ENCODE measurements around the gene EHHADH. TPM values are rescaled to one million over a fixed set of nuclear protein-coding genes. Genes with fewer than 3 reads are reported as not detected.

EHHADH gene
- total RNA-seq, 1 donor from 2014 or later = 323 TPM

DNA sequence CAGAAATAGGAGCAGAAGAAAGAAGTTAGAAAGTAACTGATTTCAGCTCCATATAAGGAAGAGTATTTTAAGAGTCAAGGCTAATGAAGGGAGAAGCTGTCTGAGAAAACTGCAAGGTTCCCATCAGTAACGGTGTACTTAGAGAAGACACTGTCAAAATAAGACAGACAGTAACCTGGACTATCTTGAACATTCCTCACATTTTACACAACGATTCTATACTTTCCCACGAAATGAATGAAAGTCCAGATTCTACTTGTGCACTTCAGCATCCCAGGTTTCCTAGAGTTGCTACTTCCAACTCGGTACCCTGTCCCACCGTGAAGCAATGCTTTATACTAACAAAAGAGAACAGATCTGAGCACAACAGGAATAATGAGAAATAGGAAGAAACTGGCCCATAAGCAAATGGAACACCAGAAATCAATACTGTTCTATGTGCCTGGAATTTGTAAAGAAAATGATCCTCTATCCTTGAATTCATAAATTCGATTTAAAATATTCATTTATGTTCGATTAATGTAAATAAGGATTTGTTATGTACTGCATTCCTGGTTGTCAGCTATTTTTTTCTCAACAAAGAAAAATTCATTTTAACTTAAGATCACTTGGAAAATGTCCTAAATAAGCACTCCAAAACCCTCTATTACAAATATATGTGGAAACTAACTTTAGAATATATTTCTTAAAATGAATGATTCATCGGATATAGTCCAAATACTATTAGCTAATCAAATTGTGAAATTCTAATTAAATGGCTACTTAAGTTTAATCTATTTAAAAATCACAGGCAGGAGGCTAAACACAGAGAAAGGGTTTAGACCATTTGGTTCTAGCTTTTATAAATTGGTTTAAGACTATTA, 102.5 kb downstream of the EHHADH start:
- ATAC-seq = no peak
- DNase-seq (ENCODE audit: low spot score) = no peak

DNA sequence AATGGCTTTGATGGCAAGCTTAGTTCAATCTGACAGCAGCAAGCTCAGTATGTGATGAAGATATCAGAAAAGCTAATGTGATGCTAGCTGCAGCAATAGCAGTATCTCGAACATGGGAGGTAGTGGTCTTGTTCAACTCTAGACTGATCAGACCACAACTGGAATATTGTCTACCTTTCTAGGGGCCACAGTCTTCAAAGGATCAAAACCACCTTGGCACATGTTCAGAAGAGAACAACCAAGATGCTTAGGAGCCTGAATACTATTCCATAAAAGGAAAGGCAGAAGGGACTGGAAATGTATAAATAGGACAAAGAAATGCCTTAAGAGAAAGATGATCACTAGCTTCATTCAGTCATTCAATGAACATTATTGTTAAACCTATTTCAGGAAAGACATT, 103.3 kb downstream of the EHHADH start:
- no peak for DNase-seq (ENCODE audit: low spot score)
- no peak for ATAC-seq

DNA sequence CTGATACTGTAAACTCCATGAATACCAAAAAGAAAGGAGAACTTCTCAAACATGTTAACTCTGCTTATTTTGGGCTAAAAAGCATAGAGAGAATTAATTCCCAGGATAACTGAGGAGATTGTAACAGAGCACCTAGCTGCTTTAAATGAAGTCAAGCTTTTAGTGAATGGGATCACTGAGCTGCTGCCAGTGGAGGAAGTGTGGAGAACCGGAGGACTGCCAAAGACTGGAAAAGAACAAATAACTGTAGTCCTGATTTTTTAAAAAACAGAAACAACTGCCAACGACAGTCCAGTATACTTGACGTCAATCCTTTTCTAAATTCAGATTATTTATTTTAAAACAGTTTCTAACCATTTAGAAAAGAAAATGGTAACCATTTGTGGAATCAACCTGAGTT, 104.3 kb downstream of the EHHADH start:
- ATAC-seq = no peak
- DNase-seq (ENCODE audit: low spot score) = no peak

DNA sequence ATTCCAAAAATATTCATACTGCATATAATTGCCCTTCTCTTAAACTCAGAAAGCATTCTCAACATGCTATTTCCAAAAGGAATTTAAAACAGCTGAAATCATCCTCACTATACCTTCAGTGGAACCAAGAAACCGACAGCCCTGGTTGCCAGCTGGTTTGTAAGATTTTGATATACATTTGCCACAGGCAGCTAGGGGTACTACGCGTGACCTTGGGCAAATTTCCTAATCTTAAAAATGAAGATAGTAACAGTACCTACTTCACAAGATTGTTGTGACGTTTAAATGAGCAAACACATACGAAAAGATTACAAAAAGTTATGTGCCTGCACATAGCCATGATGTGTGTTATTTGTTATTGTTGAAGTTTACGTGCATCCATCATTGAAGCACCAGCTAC, 108.3 kb downstream of the EHHADH start:
- DNase-seq (ENCODE audit: low spot score) = no peak
- no peak for ATAC-seq

DNA sequence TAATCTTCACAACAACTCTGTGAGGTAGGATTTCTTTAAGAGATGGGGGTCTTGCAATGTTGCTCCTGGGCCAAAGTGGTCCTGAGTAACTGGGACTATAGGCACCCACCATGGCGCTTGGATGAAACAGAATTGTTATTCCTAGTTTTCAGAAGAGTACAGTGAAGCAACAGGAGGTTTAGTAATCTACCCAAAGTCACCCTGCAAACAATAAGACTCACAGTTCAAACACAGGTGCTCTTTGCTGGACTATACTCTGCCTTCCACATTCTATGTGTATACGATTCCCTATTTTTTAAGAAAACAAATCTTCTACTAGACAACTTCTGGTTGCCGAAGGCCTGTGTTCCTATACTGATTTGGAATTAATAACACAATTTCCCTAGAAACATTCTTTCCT, 109.1 kb downstream of the EHHADH start:
- DNase-seq (ENCODE audit: low spot score) (no peak), ATAC-seq (no peak)

Other genes with a start within 250 kb of the EHHADH start
- gene C3orf70, start 101.0 kb downstream of the EHHADH start, total RNA-seq = 0.28 TPM
- gene MAP3K13, start 109.1 kb upstream of the EHHADH start, total RNA-seq = 20.0 TPM
- 18.5 TPM for gene TMEM41A, start 245.0 kb upstream of the EHHADH start, total RNA-seq